Adrenal gland (tissue), 5 donors: ENCODE measurements around the gene SRSF8.

Experiments
- CTCF ChIP-seq, 6 experiments: fragments of 450-650 bp in 4 of 6; fragments of 200-600 bp in 2 of 6; sonication (generic) in 1 of 6; IDR thresholded peaks; 1 replicate in 5 of 6; 2 replicates in 1 of 6; pipeline versions ENCODE4 v1.5.1 to v1.8.0; 2016 to 2021; ENCODE audit warnings: antibody characterized with exemption in 6 of 6, mild to moderate bottlenecking in 2 of 6, moderate library complexity in 1 of 6
- POLR2A ChIP-seq, 2 donors: fragments of 450-650 bp; IDR thresholded peaks; one replicate each; pipeline ENCODE4 v1.6.1; 2017; ENCODE audit warnings: antibody characterized with exemption in 2 of 2, mild to moderate bottlenecking in 2 of 2, moderate library complexity in 1 of 2
- donor health status: DM: no; HTN: no; CAD: no.

DNA sequence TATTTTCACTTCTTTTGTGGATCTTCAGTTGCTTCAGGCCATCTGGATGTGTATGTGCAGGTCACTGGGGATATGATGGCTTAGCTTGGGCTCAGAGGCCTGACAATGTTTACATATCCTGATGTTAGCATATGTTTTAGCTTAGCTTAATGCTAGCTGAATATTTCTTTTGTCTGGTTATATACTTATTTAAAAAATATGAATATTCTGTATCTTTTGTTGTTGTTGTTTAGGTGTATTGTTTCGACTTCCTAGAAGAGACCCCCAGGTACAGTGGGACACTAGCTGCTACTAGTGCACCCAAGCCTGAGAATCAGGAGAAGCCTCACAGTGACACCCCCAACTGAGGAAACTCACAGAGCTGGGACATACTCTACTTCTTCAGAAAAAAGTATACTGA is 41.8 kb upstream of the SRSF8 start, which contains the start of gene KDM4E:
- TF ChIP-seq CTCF (IDR thresholded peaks at IDR 0.05) = no peak
- no peak for TF ChIP-seq POLR2A (IDR thresholded peaks at IDR 0.05)
